CD14-positive monocyte (primary cell): Measurements from ENCODE around the gene TRIM33. TPM values are rescaled to one million over a fixed set of nuclear protein-coding genes. Genes with fewer than 3 reads are reported as not detected.

Experiments used
- DNase-seq, 3 donors: peaks; one replicate each; pipeline ENCODE4 v3.0.0-alpha.2; 2011 to 2022
- H2AFZ ChIP-seq: 2 replicates; pipeline ENCODE4 v1.6.0; 2012; ENCODE audit warnings: mild to moderate bottlenecking, low read depth, low read length, inconsistent platforms; ENCODE audit not compliant: insufficient read depth, poor library complexity, severe bottlenecking
- H3K27ac ChIP-seq, 2 donors: 1 replicate in 1 of 2; 2 replicates in 1 of 2; pipeline ENCODE4 v1.5.1; 2012 to 2013; ENCODE audit warnings: low read length in 2 of 2, control low read depth in 1 of 2, inconsistent platforms in 1 of 2, low read depth in 1 of 2, mild to moderate bottlenecking in 1 of 2
- H3K27me3 ChIP-seq, 2 donors: one replicate each; pipeline versions ENCODE4 v1.6.0 to v1.6.1; 2011 to 2013; ENCODE audit warnings: low read length in 2 of 2; ENCODE audit not compliant: control insufficient read depth in 2 of 2, insufficient read depth in 2 of 2
- H3K36me3 ChIP-seq, 2 donors: replicated peaks in 1 of 2; 1 replicate in 1 of 2; 2 replicates in 1 of 2; pipeline versions ENCODE4 v1.5.1 to v1.6.1; 2012 to 2013; ENCODE audit warnings: low read length in 2 of 2, control low read depth in 1 of 2, inconsistent platforms in 1 of 2, mild to moderate bottlenecking in 1 of 2; ENCODE audit not compliant: insufficient read depth in 2 of 2, control insufficient read depth in 1 of 2
- H3K4me1 ChIP-seq, 2 donors: 1 replicate in 1 of 2; 2 replicates in 1 of 2; pipeline versions ENCODE4 v1.5.1 to v1.6.1; 2012 to 2013; ENCODE audit warnings: low read length in 2 of 2, control low read depth in 1 of 2, inconsistent platforms in 1 of 2, mild to moderate bottlenecking in 1 of 2, moderate library complexity in 1 of 2; ENCODE audit not compliant: insufficient read depth in 2 of 2, control insufficient read depth in 1 of 2
- H3K4me2 ChIP-seq: replicated peaks from 2 replicates; pipeline ENCODE3; 2012; ENCODE audit warnings: low read length, moderate library complexity, mild to moderate bottlenecking; ENCODE audit not compliant: poor library complexity, severe bottlenecking; ENCODE audit errors: extremely low read depth
- H3K4me3 ChIP-seq, 3 experiments: fragments of 200-600 bp in 1 of 3; sonication (generic) in 1 of 3; replicated peaks in 1 of 3; 1 replicate in 2 of 3; 2 replicates in 1 of 3; pipeline ENCODE4 v1.5.1; 2011 to 2013; ENCODE audit warnings: low read length in 3 of 3, mild to moderate bottlenecking in 3 of 3, control low read depth in 2 of 3, low read depth in 2 of 3, inconsistent platforms in 1 of 3, moderate library complexity in 1 of 3
- H3K79me2 ChIP-seq: 2 replicates; pipeline ENCODE4 v1.6.0; 2012; ENCODE audit warnings: mild to moderate bottlenecking, control low read depth, inconsistent platforms, low read length, moderate library complexity; ENCODE audit not compliant: insufficient read depth
- H3K9ac ChIP-seq: 2 replicates; pipeline ENCODE4 v1.6.0; 2017; ENCODE audit warnings: low read length, mild to moderate bottlenecking; ENCODE audit not compliant: insufficient read depth, poor library complexity, severe bottlenecking
- H3K9me3 ChIP-seq, 2 donors: replicated peaks in 1 of 2; 1 replicate in 1 of 2; 2 replicates in 1 of 2; pipeline versions ENCODE4 v1.5.1 to v1.6.1; 2012 to 2013; ENCODE audit warnings: low read length in 2 of 2, control low read depth in 1 of 2; ENCODE audit not compliant: control insufficient read depth in 1 of 2, insufficient read depth in 1 of 2
- H4K20me1 ChIP-seq: 2 replicates; pipeline ENCODE4 v1.6.0; 2012; ENCODE audit warnings: mild to moderate bottlenecking, low read length, control low read depth, moderate library complexity; ENCODE audit not compliant: insufficient read depth
- H3K27ac Mint-ChIP-seq, 7 donors: one replicate each; pipeline ENCODE4 v1.8.0; 2020; ENCODE audit warnings: mild to moderate bottlenecking in 7 of 7, mixed read lengths in 7 of 7, moderate library complexity in 6 of 7, inconsistent platforms in 2 of 7
- H3K27me3 Mint-ChIP-seq, 3 donors: one replicate each; pipeline ENCODE4 v1.8.0; 2021 to 2022; ENCODE audit warnings: low read depth in 3 of 3, mild to moderate bottlenecking in 3 of 3, mixed read lengths in 3 of 3, moderate library complexity in 3 of 3, inconsistent platforms in 1 of 3
- H3K36me3 Mint-ChIP-seq, 2 donors: one replicate each; pipeline ENCODE4 v1.8.0; 2020; ENCODE audit warnings: mixed read lengths in 2 of 2, inconsistent platforms in 1 of 2, mild to moderate bottlenecking in 1 of 2
- H3K4me1 Mint-ChIP-seq: one replicate; pipeline ENCODE4 v1.8.0; 2020; ENCODE audit warnings: mild to moderate bottlenecking, mixed read lengths
- H3K4me3 Mint-ChIP-seq, 2 donors: one replicate each; pipeline ENCODE4 v1.8.0; 2020; ENCODE audit warnings: mild to moderate bottlenecking in 2 of 2, mixed read lengths in 2 of 2, moderate library complexity in 1 of 2
- H3K9me3 Mint-ChIP-seq, 7 donors: one replicate each; pipeline ENCODE4 v1.8.0; 2020 to 2022; ENCODE audit warnings: mixed read lengths in 7 of 7, mild to moderate bottlenecking in 6 of 7, moderate library complexity in 6 of 7, inconsistent platforms in 2 of 7
- CTCF ChIP-seq: fragments of 200-600 bp; IDR thresholded peaks from one replicate; pipeline ENCODE4 v1.8.0; 2022; ENCODE audit warnings: antibody characterized with exemption, mild to moderate bottlenecking
- WGBS: methylation state at CpG from one replicate; pipeline ENCODE4 v1.1.5; 2013; ENCODE audit warnings: missing lambda C conversion rate; ENCODE audit not compliant: insufficient coverage; 5-methylcytosine and 5-hydroxymethylcytosine counted together
- intact Hi-C, 2 donors: fragments of 100-400 bp; cut with micrococcal nuclease; formaldehyde crosslinking; loops; one replicate each; pipeline versions ENCODE4 v1.15.0 to v1.15.1; 2023
- polyA plus RNA-seq, 3 donors: library from polyadenylated mRNA; depleted of rRNA in 1 of 3; unstranded in 2 of 3; stranded (reverse) in 1 of 3; fragments of 300-500 nt in 2 of 3; fragments of >200 nt in 1 of 3; fragmentation: Illumina TruSeq in 2 of 3; gene quantifications; 1 replicate in 2 of 3; 2 replicates in 1 of 3; pipeline ENCODE4 v1.2.3, GENCODE V29; 2012 to 2021

TRIM33 gene
- polyA plus RNA-seq, 3 donors: 11.8 to 16.5 (median 13.7) TPM

GRCh38 chr1:114550336-114550735 lies 39.3 kb upstream of the TRIM33 start:
- no peaks in the 10 kb centered on the region for H4K20me1 ChIP-seq
- no peak for TF ChIP-seq CTCF
- H3K27me3 ChIP-seq: no peaks in the 10 kb centered on the region
- peak overlapping the region in 2 of 7 donors; percentile 4 to 19 for H3K27ac Mint-ChIP-seq
- H3K4me2 ChIP-seq: no peak overlapping the region
- peaks cover 15 to 21% of the 10 kb centered on the region in 2 donors for H3K4me1 ChIP-seq
- peaks cover 15% of the 10 kb centered on the region for H3K4me1 Mint-ChIP-seq
- H2AFZ ChIP-seq: no peak overlapping the region
- no peaks in the 10 kb centered on the region for H3K79me2 ChIP-seq
- peaks cover 0 to 16% (median 2%) of the 10 kb centered on the region in 7 donors for H3K9me3 Mint-ChIP-seq
- H3K9ac ChIP-seq: no peak overlapping the region
- H3K4me3 ChIP-seq: no peak overlapping the region
- no CpG with 5 or more reads among the region's 2 CpGs for WGBS
- H3K4me3 Mint-ChIP-seq: no peak overlapping the region
- H3K36me3 ChIP-seq: no peaks in the 10 kb centered on the region
- no peaks in the 10 kb centered on the region for H3K9me3 ChIP-seq
- no peak overlapping the region for H3K27ac ChIP-seq
- H3K27me3 Mint-ChIP-seq: peaks cover 0 to 5% (median 4%) of the 10 kb centered on the region in 3 donors
- no peaks in the 10 kb centered on the region for H3K36me3 Mint-ChIP-seq
- DNase-seq: no peak
- intact Hi-C loops: loop anchor here in 1 of 2 donors (10.0 kb wide), 1 partner anchor 206 kb away; no protein-coding TSS in a partner anchor

DNA sequence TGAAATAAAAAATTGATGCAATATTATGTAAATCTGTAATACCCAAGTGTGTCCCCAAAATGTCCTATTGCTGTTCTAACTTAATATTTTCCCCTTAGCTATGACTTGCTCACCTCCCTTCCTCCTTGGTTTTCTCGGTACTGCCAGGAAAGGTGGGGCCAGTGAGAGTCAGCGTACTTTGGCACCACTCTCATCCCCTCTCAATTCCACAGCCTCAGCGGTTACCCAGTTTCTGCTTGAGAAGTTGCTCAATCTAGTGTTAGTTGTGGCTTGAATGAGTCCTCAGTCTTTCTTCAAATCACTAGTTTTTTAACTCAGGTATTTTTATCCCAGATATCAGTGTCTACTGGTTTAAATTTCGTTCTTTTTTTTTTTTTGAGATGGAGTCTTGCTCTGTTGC lies 38.1 kb upstream of the TRIM33 start:
- peak overlapping the region; percentile 28 to 89 (median 75) for H3K27ac Mint-ChIP-seq
- peak overlapping the region; percentile 21 for H3K4me2 ChIP-seq
- peaks cover 0 to 7% (median 2%) of the 10 kb centered on the region in 3 donors for H3K27me3 Mint-ChIP-seq
- no peaks in the 10 kb centered on the region for H3K36me3 Mint-ChIP-seq
- peak overlapping the region in 1 of 2 donors; percentile 49 for H3K4me3 Mint-ChIP-seq
- no peaks in the 10 kb centered on the region for H3K9me3 ChIP-seq
- no peak overlapping the region for H2AFZ ChIP-seq
- no peaks in the 10 kb centered on the region for H3K27me3 ChIP-seq
- DNase-seq: peak in 2 of 3 donors; percentile 21 to 24
- H3K4me3 ChIP-seq: no peak overlapping the region
- no peaks in the 10 kb centered on the region for H3K79me2 ChIP-seq
- peaks cover 15 to 21% of the 10 kb centered on the region in 2 donors for H3K4me1 ChIP-seq
- no CpG with 5 or more reads among the region's 4 CpGs for WGBS
- H3K4me1 Mint-ChIP-seq: peaks cover 15% of the 10 kb centered on the region
- no peak for TF ChIP-seq CTCF
- H3K36me3 ChIP-seq: no peaks in the 10 kb centered on the region
- intact Hi-C loops: loop anchor here in 1 of 2 donors (10.0 kb wide), 1 partner anchor 64 kb away; no protein-coding TSS in a partner anchor
- no peak overlapping the region for H3K9ac ChIP-seq
- no peaks in the 10 kb centered on the region for H4K20me1 ChIP-seq
- H3K9me3 Mint-ChIP-seq: peaks cover 0 to 16% (median 2%) of the 10 kb centered on the region in 7 donors
- no peak overlapping the region for H3K27ac ChIP-seq
